A549 (cell line): ENCODE measurements around the gene ATP8A2.

Source experiments
- CBX2 ChIP-seq: fragments of 200-600 bp; sonication (generic); IDR thresholded peaks from 2 replicates; pipeline ENCODE4 v1.6.1; 2016; ENCODE audit warnings: low read depth, mild to moderate bottlenecking, borderline replicate concordance
- CEBPB ChIP-seq, 2 experiments: fragments of >200 bp in 1 of 2; sonication (Bioruptor Twin) in 1 of 2; formaldehyde crosslinking in 1 of 2; IDR thresholded peaks; 2 replicates each; pipeline ENCODE4 v1.6.1; 2012 to 2016
- CTCF ChIP-seq: fragments of >200 bp; sonication (Bioruptor Twin); formaldehyde crosslinking; IDR thresholded peaks from 3 replicates; pipeline ENCODE4 v1.5.1; 2016
- KDM1A ChIP-seq: fragments of 200-600 bp; sonication (generic); IDR thresholded peaks from 2 replicates; pipeline ENCODE4 v1.6.1; 2016; ENCODE audit warnings: low read depth, mild to moderate bottlenecking
- MYC ChIP-seq: IDR thresholded peaks from 2 replicates; pipeline ENCODE4 v1.6.1; 2012; ENCODE audit warnings: mild to moderate bottlenecking, inconsistent platforms, low read length, improper control_type of control experiment, borderline replicate concordance
- TF ChIP-seq, protein P1 (sequence below): fragments of 200-600 bp; sonication (generic); IDR thresholded peaks from 2 replicates; pipeline ENCODE4 v1.6.1; 2016; ENCODE audit warnings: antibody characterized with exemption, mild to moderate bottlenecking, moderate library complexity
- TF ChIP-seq, protein P2 (sequence below): IDR thresholded peaks from 2 replicates; pipeline ENCODE4 v1.6.1; 2012

DNA sequence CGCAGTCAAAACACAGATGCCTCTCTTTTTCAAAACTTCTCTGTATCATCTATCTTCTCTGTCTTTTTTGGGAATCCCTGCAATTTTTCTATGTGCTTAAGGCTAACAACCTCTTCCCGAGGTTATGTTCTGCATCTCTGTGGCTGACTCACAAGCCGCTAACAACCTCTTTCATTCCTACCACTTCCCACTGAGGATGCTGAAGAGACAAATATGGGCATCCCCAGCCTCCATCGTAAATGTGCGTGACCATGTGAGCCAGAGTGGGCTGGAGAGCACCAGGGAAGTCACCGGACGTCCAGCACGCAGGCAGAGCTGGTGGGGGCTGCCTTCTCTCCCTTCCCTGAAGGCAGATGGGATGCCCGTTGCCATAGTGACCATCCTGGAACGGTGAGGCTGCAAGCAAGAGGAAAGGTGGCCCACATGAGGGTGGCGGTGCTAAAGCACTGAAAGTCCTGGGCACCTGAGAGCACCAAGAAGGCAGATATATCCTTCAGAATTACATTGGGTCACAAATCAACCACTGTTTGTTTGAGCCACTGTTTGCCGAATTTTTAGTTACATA is 557.2 kb downstream of the ATP8A2 start:
- no peak for TF ChIP-seq CTCF
- TF ChIP-seq MYC: no peak
- no peak for TF ChIP-seq KDM1A
- TF ChIP-seq, protein P1, sequence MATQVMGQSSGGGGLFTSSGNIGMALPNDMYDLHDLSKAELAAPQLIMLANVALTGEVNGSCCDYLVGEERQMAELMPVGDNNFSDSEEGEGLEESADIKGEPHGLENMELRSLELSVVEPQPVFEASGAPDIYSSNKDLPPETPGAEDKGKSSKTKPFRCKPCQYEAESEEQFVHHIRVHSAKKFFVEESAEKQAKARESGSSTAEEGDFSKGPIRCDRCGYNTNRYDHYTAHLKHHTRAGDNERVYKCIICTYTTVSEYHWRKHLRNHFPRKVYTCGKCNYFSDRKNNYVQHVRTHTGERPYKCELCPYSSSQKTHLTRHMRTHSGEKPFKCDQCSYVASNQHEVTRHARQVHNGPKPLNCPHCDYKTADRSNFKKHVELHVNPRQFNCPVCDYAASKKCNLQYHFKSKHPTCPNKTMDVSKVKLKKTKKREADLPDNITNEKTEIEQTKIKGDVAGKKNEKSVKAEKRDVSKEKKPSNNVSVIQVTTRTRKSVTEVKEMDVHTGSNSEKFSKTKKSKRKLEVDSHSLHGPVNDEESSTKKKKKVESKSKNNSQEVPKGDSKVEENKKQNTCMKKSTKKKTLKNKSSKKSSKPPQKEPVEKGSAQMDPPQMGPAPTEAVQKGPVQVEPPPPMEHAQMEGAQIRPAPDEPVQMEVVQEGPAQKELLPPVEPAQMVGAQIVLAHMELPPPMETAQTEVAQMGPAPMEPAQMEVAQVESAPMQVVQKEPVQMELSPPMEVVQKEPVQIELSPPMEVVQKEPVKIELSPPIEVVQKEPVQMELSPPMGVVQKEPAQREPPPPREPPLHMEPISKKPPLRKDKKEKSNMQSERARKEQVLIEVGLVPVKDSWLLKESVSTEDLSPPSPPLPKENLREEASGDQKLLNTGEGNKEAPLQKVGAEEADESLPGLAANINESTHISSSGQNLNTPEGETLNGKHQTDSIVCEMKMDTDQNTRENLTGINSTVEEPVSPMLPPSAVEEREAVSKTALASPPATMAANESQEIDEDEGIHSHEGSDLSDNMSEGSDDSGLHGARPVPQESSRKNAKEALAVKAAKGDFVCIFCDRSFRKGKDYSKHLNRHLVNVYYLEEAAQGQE: no peak
- TF ChIP-seq, protein P2, sequence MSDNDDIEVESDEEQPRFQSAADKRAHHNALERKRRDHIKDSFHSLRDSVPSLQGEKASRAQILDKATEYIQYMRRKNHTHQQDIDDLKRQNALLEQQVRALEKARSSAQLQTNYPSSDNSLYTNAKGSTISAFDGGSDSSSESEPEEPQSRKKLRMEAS: no peak
- TF ChIP-seq CEBPB (IDR thresholded peaks at IDR 0.05): no peak
- TF ChIP-seq CBX2: no peak
